Mesendoderm (in vitro differentiated cells): ENCODE measurements around the gene SPPL2A.

Source experiments
- DNase-seq: peaks from one replicate; pipeline ENCODE4 v3.0.0; 2013
- H2AK5ac ChIP-seq: 2 replicates; pipeline ENCODE4 v1.6.1; 2013; ENCODE audit warnings: low read length, inconsistent platforms
- H2BK120ac ChIP-seq: 2 replicates; pipeline ENCODE4 v1.6.1; 2013; ENCODE audit warnings: low read depth, mild to moderate bottlenecking, low read length, moderate library complexity, mixed read lengths
- H2BK15ac ChIP-seq: replicated peaks from 2 replicates; pipeline ENCODE4 v1.6.1; 2013; ENCODE audit warnings: low read depth, mild to moderate bottlenecking, moderate library complexity
- H2BK5ac ChIP-seq: 2 replicates; pipeline ENCODE4 v1.6.1; 2013; ENCODE audit warnings: low read length, inconsistent platforms
- H3K18ac ChIP-seq: 2 replicates; pipeline ENCODE4 v1.6.1; 2013; ENCODE audit warnings: mild to moderate bottlenecking, low read length, mixed read lengths
- H3K23ac ChIP-seq: one replicate; pipeline ENCODE4 v1.6.1; 2013; ENCODE audit warnings: low read length
- H3K27ac ChIP-seq: 2 replicates; pipeline ENCODE4 v1.5.1; 2013; ENCODE audit warnings: low read depth, mild to moderate bottlenecking, inconsistent platforms, low read length, moderate library complexity
- H3K27me3 ChIP-seq: 2 replicates; pipeline ENCODE4 v1.6.1; 2013; ENCODE audit warnings: low read length, control low read depth, mild to moderate bottlenecking, inconsistent platforms; ENCODE audit not compliant: insufficient read depth, poor library complexity
- H3K36me3 ChIP-seq: 2 replicates; pipeline ENCODE4 v1.6.1; 2013; ENCODE audit warnings: low read length, inconsistent platforms; ENCODE audit not compliant: control insufficient read depth, insufficient read depth
- H3K4ac ChIP-seq: one replicate; pipeline ENCODE4 v1.6.1; 2013; ENCODE audit warnings: low read depth, mild to moderate bottlenecking, low read length, moderate library complexity
- H3K4me1 ChIP-seq: 2 replicates; pipeline ENCODE4 v1.6.1; 2013; ENCODE audit warnings: low read depth, low read length, inconsistent platforms; ENCODE audit not compliant: control insufficient read depth
- H3K4me2 ChIP-seq: 2 replicates; pipeline ENCODE4 v1.6.1; 2013; ENCODE audit warnings: low read length
- H3K4me3 ChIP-seq: 2 replicates; pipeline ENCODE4 v1.5.1; 2013; ENCODE audit warnings: mild to moderate bottlenecking, low read length
- H3K56ac ChIP-seq: one replicate; pipeline ENCODE4 v1.6.1; 2013; ENCODE audit warnings: low read length
- H3K79me1 ChIP-seq: 2 replicates; pipeline ENCODE4 v1.6.1; 2013; ENCODE audit warnings: low read length, inconsistent platforms
- H3K79me2 ChIP-seq: 2 replicates; pipeline ENCODE4 v1.6.1; 2013; ENCODE audit warnings: mild to moderate bottlenecking, low read length; ENCODE audit not compliant: control insufficient read depth, insufficient read depth
- H3K9ac ChIP-seq: 2 replicates; pipeline ENCODE4 v1.6.1; 2013; ENCODE audit warnings: low read length, inconsistent platforms
- H4K5ac ChIP-seq: one replicate; pipeline ENCODE4 v1.6.1; 2013; ENCODE audit warnings: low read length
- H4K8ac ChIP-seq: one replicate; pipeline ENCODE4 v1.6.1; 2013; ENCODE audit warnings: low read depth, mild to moderate bottlenecking, control low read depth, low read length, moderate library complexity
- WGBS: extraction: QIAGEN DNeasy Blood & Tissue Kit; methylation state at CpG from one replicate; pipeline ENCODE4 v1.1.7; 2013; ENCODE audit warnings: low lambda C conversion rate, missing lambda C conversion rate; ENCODE audit not compliant: insufficient coverage; ENCODE audit errors: extremely low coverage; 5-methylcytosine and 5-hydroxymethylcytosine counted together

The SPPL2A gene

DNA sequence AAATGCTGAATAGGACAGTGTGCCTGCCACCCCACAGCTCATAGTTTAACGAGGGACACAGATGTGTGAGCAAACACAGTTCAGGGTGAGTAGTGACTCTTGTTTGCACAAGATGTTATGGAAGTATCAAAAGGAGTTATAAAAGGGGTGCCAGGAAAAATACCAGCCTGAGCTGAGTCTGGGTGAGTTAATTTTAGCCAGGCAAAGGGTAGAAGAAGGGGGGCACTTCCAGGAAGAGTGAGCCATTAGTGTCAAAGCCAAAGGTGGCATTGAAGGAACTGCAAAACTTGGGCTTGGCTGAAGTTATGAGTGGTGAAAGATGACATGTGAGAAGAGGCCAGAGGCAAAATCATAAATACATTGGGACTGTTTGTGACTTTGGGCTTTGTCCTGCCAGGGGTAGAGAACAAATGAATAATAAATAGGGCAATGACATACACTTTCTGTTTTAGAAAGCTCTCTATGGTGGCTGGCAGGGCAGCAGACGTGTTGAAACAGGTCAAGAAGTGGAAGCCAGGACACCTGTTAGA lies 1.9 kb upstream of the SPPL2A start:
- H4K8ac ChIP-seq: no peak overlapping the region
- no peak overlapping the region for H3K9ac ChIP-seq
- peaks cover 9% of the 10 kb centered on the region for H3K79me2 ChIP-seq
- no peak overlapping the region for H4K5ac ChIP-seq
- no peaks in the 10 kb centered on the region for H3K4me1 ChIP-seq
- no peaks in the 10 kb centered on the region for H3K27me3 ChIP-seq
- no CpG with 5 or more reads among the region's 2 CpGs for WGBS
- H2BK15ac ChIP-seq: no peak overlapping the region
- H3K18ac ChIP-seq: no peak overlapping the region
- H3K4me3 ChIP-seq: no peak overlapping the region
- H3K23ac ChIP-seq: no peak overlapping the region
- H3K27ac ChIP-seq: no peak overlapping the region
- H2AK5ac ChIP-seq: no peak overlapping the region
- no peak for DNase-seq
- no peak overlapping the region for H3K4ac ChIP-seq
- H2BK120ac ChIP-seq: no peak overlapping the region
- H3K56ac ChIP-seq: no peak overlapping the region
- no peak overlapping the region for H3K4me2 ChIP-seq
- no peaks in the 10 kb centered on the region for H3K36me3 ChIP-seq
- H2BK5ac ChIP-seq: no peak overlapping the region
- peaks cover under 1% of the 10 kb centered on the region for H3K79me1 ChIP-seq

DNA sequence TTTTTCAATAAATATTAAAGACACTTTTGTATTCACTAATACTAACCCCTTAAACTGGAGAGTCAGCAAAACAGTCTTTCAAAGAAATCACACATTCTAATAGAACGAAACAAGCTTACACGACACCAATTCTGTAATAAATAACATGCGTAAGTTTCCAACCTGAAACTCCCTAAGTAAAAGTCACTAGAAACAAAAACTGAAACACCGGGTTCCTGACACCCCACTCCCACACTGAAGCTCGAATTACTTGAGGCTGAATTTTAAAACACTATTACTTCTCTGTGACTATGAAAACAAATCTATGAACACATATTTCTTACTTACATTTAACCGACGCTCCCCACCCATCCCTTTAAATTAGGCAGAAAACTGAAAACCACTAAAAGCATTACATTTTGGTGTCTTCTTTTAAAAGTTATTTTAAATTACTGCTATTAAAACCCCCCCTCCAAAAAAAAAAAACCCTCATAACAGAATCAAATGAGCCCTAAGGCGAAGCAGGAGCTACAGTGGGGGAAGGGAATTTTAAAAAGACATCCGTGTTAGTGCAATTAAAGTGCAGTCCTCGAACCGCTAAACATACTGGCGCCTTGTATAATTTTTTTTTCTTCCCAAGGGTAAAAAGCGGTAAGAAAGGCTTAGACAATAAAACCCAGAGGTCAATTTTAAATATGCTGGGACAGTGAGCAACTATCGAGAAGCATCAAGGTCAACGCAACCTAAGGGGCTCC lies 878 bp downstream of the SPPL2A start:
- Histone ChIP-seq H4K8ac (no peak overlapping the region), H3K27ac (peak overlapping the region; percentile 48)
- DNase-seq: no peak

DNA sequence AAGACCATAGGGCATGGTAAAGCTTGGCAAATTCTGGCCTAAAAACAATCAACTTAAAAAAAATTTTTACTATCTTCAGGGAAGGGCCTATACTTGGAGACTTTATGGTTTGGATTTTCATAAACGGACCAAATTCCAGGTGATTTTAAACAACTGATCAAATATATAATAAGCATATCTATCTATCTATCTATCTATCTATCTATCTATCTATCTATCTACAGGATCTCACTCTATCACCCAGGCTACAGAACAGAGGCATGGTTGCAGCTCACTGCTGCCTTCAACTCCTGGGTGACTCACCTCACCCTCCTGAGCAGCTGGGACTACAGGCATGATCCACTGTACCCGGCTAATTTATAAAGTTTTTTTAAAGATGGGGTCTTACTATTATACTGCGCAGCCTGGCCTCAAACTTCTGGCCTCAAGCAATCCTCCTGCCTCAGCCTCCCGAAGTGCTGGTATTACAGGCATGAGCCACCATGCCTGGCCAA lies 6.7 kb downstream of the SPPL2A start:
- H3K4me3 ChIP-seq: no peak overlapping the region
- peaks cover 13% of the 10 kb centered on the region for H3K79me2 ChIP-seq
- no peak for DNase-seq
- no peak overlapping the region for H3K56ac ChIP-seq
- H3K18ac ChIP-seq: no peak overlapping the region
- H2BK120ac ChIP-seq: no peak overlapping the region
- H3K9ac ChIP-seq: no peak overlapping the region
- no peak overlapping the region for H2BK5ac ChIP-seq
- H2BK15ac ChIP-seq: no peak overlapping the region
- no peak overlapping the region for H3K4ac ChIP-seq
- H3K79me1 ChIP-seq: peaks cover 9% of the 10 kb centered on the region
- H3K27me3 ChIP-seq: no peaks in the 10 kb centered on the region
- no CpG with 5 or more reads among the region's 4 CpGs for WGBS
- no peak overlapping the region for H3K4me2 ChIP-seq
- no peak overlapping the region for H4K5ac ChIP-seq
- H3K36me3 ChIP-seq: no peaks in the 10 kb centered on the region
- H3K4me1 ChIP-seq: no peaks in the 10 kb centered on the region
- H3K27ac ChIP-seq: no peak overlapping the region
- no peak overlapping the region for H4K8ac ChIP-seq
- H3K23ac ChIP-seq: no peak overlapping the region
- H2AK5ac ChIP-seq: no peak overlapping the region

More for the DNA sequence above, 878 bp downstream of the SPPL2A start:
- H3K4me2 ChIP-seq: peak overlapping the region; percentile 37
- peak overlapping the region; percentile 69 for H3K9ac ChIP-seq
- H3K79me1 ChIP-seq: peaks cover 2% of the 10 kb centered on the region
- H4K5ac ChIP-seq: no peak overlapping the region
- H3K4ac ChIP-seq: no peak overlapping the region
- H3K27me3 ChIP-seq: no peaks in the 10 kb centered on the region
- peak overlapping the region; percentile 84 for H3K56ac ChIP-seq
- no peak overlapping the region for H2BK15ac ChIP-seq
- no peaks in the 10 kb centered on the region for H3K36me3 ChIP-seq
- H2AK5ac ChIP-seq: no peak overlapping the region
- WGBS: no CpG with 5 or more reads among the region's 15 CpGs
- no peak overlapping the region for H2BK5ac ChIP-seq
- peak overlapping the region; percentile 75 for H3K4me3 ChIP-seq
- no peak overlapping the region for H2BK120ac ChIP-seq
- H3K18ac ChIP-seq: peak overlapping the region; percentile 78
- peaks cover 13% of the 10 kb centered on the region for H3K79me2 ChIP-seq
- H3K4me1 ChIP-seq: no peaks in the 10 kb centered on the region
- no peak overlapping the region for H3K23ac ChIP-seq

DNA sequence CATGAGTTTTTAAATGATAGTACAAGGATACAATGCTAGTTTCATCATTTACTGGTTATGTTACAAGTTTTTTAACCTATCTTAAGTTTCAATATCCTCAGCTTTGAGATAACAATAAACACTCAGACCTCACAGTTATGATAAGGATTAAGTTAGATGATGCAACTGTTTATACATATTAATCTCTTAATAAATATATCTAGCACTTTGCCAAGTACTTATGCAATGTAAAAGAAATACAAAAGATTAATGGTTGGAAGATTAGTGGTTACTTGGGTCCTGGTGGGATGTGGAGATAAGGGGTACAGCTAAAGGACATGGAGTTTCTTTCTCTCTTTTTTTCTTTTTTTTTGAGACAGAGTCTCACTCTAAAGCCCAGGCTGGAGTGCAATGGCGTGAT lies 12.0 kb downstream of the SPPL2A start:
- Histone ChIP-seq H2BK5ac (no peak overlapping the region), H3K36me3 (no peaks in the 10 kb centered on the region), H4K8ac (no peak overlapping the region), H3K9ac (no peak overlapping the region), H3K27me3 (no peaks in the 10 kb centered on the region), H2BK120ac (no peak overlapping the region), H2AK5ac (no peak overlapping the region), H3K79me1 (peaks cover 7% of the 10 kb centered on the region), H3K18ac (no peak overlapping the region), H3K4me1 (no peaks in the 10 kb centered on the region), H3K4me2 (no peak overlapping the region), H2BK15ac (no peak overlapping the region), H3K4me3 (no peak overlapping the region), H3K23ac (no peak overlapping the region), H4K5ac (no peak overlapping the region), H3K4ac (no peak overlapping the region), H3K79me2 (no peaks in the 10 kb centered on the region), H3K56ac (no peak overlapping the region), H3K27ac (no peak overlapping the region)
- WGBS: no CpG with 5 or more reads among the region's 1 CpG
- no peak for DNase-seq

DNA sequence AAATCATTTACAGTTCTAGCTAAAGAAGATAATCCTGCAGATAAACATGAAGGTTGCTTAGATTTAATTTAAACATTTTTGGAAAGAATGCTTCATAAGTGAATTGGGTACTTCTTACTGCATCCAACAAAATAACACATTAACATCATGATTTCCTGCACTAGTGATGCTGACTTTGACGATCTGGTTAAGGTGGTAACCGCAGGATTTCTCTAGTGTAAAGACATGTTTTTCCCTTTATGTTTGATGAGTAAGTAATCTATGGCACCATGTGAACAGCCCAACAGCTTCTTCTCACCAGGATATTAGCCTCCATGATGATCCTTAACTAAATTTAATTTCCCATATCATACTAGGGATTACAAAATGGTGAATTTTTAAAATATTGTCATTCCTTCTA lies 14.1 kb downstream of the SPPL2A start:
- no peak overlapping the region for H3K18ac ChIP-seq
- no peak overlapping the region for H3K27ac ChIP-seq
- H3K4me2 ChIP-seq: no peak overlapping the region
- WGBS: no CpG with 5 or more reads among the region's 2 CpGs
- no peak overlapping the region for H2BK15ac ChIP-seq
- no peak overlapping the region for H3K4me3 ChIP-seq
- no peaks in the 10 kb centered on the region for H3K36me3 ChIP-seq
- no peak overlapping the region for H3K4ac ChIP-seq
- no peak overlapping the region for H2AK5ac ChIP-seq
- H2BK120ac ChIP-seq: no peak overlapping the region
- no peak overlapping the region for H3K56ac ChIP-seq
- H4K8ac ChIP-seq: no peak overlapping the region
- peaks cover 5% of the 10 kb centered on the region for H3K79me1 ChIP-seq
- H3K79me2 ChIP-seq: no peaks in the 10 kb centered on the region
- no peak for DNase-seq
- H3K4me1 ChIP-seq: no peaks in the 10 kb centered on the region
- no peak overlapping the region for H3K9ac ChIP-seq
- no peak overlapping the region for H4K5ac ChIP-seq
- H3K27me3 ChIP-seq: no peaks in the 10 kb centered on the region
- H2BK5ac ChIP-seq: no peak overlapping the region
- no peak overlapping the region for H3K23ac ChIP-seq
